HepG2 (cell line): Measurements from ENCODE around the gene PHRF1. TPM values are rescaled to one million over a fixed set of nuclear protein-coding genes. Genes with fewer than 3 reads are reported as not detected.

ENCODE experiments used
- ATAC-seq: fragments of 200-7000 bp; cut with Tn5 transposase; 3 replicates; pipeline ENCODE4 v1.9.1; 2020; ENCODE audit warnings: mild to moderate bottlenecking, moderate library complexity
- BruUV-seq: library from RNA; stranded (reverse); fragments of 400-500 nt; replicated peaks from 2 replicates; lab custom pipeline; 2021; lab: Mats Ljungman, UMichigan
- CTCF ChIA-PET: fragments of 300-600 bp; formaldehyde crosslinking; extraction: SDS; loops from one replicate; lab custom pipeline; 2021; ENCODE audit warnings: low total read pairs, inconsistent platforms, low intra/inter-chr PET ratio; lab: Yijun Ruan, JAX
- POLR2A ChIA-PET: fragments of 350-600 bp; sonication (Branson Sonifier 250); formaldehyde crosslinking; loops from one replicate; lab custom pipeline; 2020; ENCODE audit warnings: antibody characterized with exemption, inconsistent platforms; lab: Yijun Ruan, JAX
- DNase-seq: peaks from one replicate; pipeline ENCODE4 v3.0.0-alpha.2; 2015; ENCODE audit warnings: low spot score
- FAIRE-seq: peaks from 3 replicates; lab custom pipeline; 2011; peaks lifted over from hg19 to GRCh38; lab: Jason Lieb, UNC
- H2AFZ ChIP-seq: one replicate; pipeline ENCODE4 v1.6.1; 2011; ENCODE audit warnings: low read length, inconsistent platforms
- H3K27ac ChIP-seq: fragments of 300-600 bp; 3 replicates; pipeline ENCODE4 v1.8.0; 2011; ENCODE audit warnings: mixed run types, mild to moderate bottlenecking, mixed read lengths, low read length, inconsistent platforms; ENCODE audit not compliant: insufficient read depth; ENCODE audit errors: extremely low read length
- H3K27me3 ChIP-seq, 2 experiments: fragments of 200-600 bp in 1 of 2; 2 replicates in 1 of 2; 3 replicates in 1 of 2; pipeline versions ENCODE4 v1.6.0 to v1.8.0; 2011; ENCODE audit warnings: low read length in 2 of 2, mild to moderate bottlenecking in 2 of 2, moderate library complexity in 2 of 2, inconsistent platforms in 1 of 2; ENCODE audit not compliant: insufficient read depth in 2 of 2, control insufficient read depth in 1 of 2
- H3K36me3 ChIP-seq, 2 experiments: fragments of 200-600 bp in 1 of 2; replicated peaks in 1 of 2; 2 replicates in 1 of 2; 3 replicates in 1 of 2; pipeline versions ENCODE4 v1.5.1 to v1.8.0; 2011; ENCODE audit warnings: low read length in 2 of 2, inconsistent platforms in 1 of 2; ENCODE audit not compliant: insufficient read depth in 2 of 2, control insufficient read depth in 1 of 2
- H3K4me1 ChIP-seq: 2 replicates; pipeline ENCODE4 v1.5.1; 2012; ENCODE audit warnings: low read length, inconsistent platforms; ENCODE audit not compliant: insufficient read depth
- H3K4me2 ChIP-seq: 2 replicates; pipeline ENCODE4 v1.6.0; 2011; ENCODE audit warnings: low read depth, low read length, inconsistent platforms
- H3K4me3 ChIP-seq, 3 experiments: fragments of 200-600 bp in 1 of 3; sonication (generic), shearing (Covaris generic) in 1 of 3; replicated peaks in 1 of 3; 2 replicates each; pipeline ENCODE4 v1.5.1; 2011 to 2016; ENCODE audit warnings: low read length in 3 of 3, inconsistent platforms in 2 of 3, low read depth in 2 of 3, mild to moderate bottlenecking in 2 of 3, control low read depth in 1 of 3, mixed read lengths in 1 of 3; ENCODE audit not compliant: insufficient read depth in 1 of 3
- H3K79me2 ChIP-seq: one replicate; pipeline ENCODE4 v1.6.1; 2011; ENCODE audit warnings: low read length, inconsistent platforms; ENCODE audit not compliant: insufficient read depth
- H3K9ac ChIP-seq: 2 replicates; pipeline ENCODE4 v1.6.0; 2011; ENCODE audit warnings: mild to moderate bottlenecking, low read depth, low read length, inconsistent platforms; ENCODE audit not compliant: insufficient read depth
- H3K9me3 ChIP-seq: 2 replicates; pipeline ENCODE4 v1.5.1; 2012; ENCODE audit warnings: mild to moderate bottlenecking, low read length
- H4K20me1 ChIP-seq: 2 replicates; pipeline ENCODE4 v1.6.0; 2011; ENCODE audit warnings: inconsistent platforms, mild to moderate bottlenecking, low read length, moderate library complexity; ENCODE audit not compliant: insufficient read depth
- AGO2 ChIP-seq: fragments of 200-400 bp; formaldehyde crosslinking; optimal IDR thresholded peaks from 2 replicates; pipeline ENCODE3; 2017; ENCODE audit warnings: mild to moderate bottlenecking, low read depth, low read length, moderate library complexity
- ARNTL ChIP-seq: sonication (generic); formaldehyde crosslinking; IDR thresholded peaks from 2 replicates; pipeline ENCODE4 v1.4.0; 2020; ENCODE audit warnings: mild to moderate bottlenecking, missing genetic modification reagents
- ATF7 ChIP-seq, 2 experiments: fragments of 450-650 bp in 1 of 2; sonication (generic) in 1 of 2; formaldehyde crosslinking in 1 of 2; IDR thresholded peaks; 2 replicates each; pipeline versions ENCODE4 v1.4.0 to v1.6.1; 2016 to 2020; ENCODE audit warnings: antibody characterized with exemption in 1 of 2, mild to moderate bottlenecking in 1 of 2, missing genetic modification reagents in 1 of 2
- KDM5A ChIP-seq: fragments of 200-600 bp; sonication (generic); IDR thresholded peaks from 2 replicates; pipeline ENCODE4 v1.7.0; 2018; ENCODE audit warnings: antibody characterized with exemption, mild to moderate bottlenecking, low read length, borderline replicate concordance
- POLR2A ChIP-seq, 2 experiments: IDR thresholded peaks; 2 replicates each; pipeline ENCODE4 v1.6.1; 2011; ENCODE audit warnings: low read depth in 2 of 2, low read length in 2 of 2, mild to moderate bottlenecking in 1 of 2, moderate library complexity in 1 of 2; ENCODE audit not compliant: insufficient read depth in 1 of 2
- TCF12 ChIP-seq, 2 experiments: fragments of 450-650 bp in 1 of 2; sonication (generic) in 1 of 2; formaldehyde crosslinking in 1 of 2; IDR thresholded peaks; 2 replicates each; pipeline versions ENCODE4 v1.6.1 to v1.8.0; 2017 to 2022; ENCODE audit warnings: antibody characterized with exemption in 1 of 2, mild to moderate bottlenecking in 1 of 2, missing genetic modification reagents in 1 of 2, moderate library complexity in 1 of 2
- ZMYM2 ChIP-seq: sonication (generic); formaldehyde crosslinking; IDR thresholded peaks from 2 replicates; pipeline ENCODE4 v1.8.0; 2022; ENCODE audit warnings: mild to moderate bottlenecking, missing genetic modification reagents
- ZNF230 ChIP-seq: sonication (generic); formaldehyde crosslinking; IDR thresholded peaks from 2 replicates; pipeline ENCODE4 v1.4.0; 2020; ENCODE audit warnings: mild to moderate bottlenecking, missing genetic modification reagents
- WGBS: methylation state at CpG from one replicate; pipeline ENCODE4 v1.1.6; 2017; ENCODE audit warnings: low lambda C conversion rate; 5-methylcytosine and 5-hydroxymethylcytosine counted together
- in situ Hi-C: cut with HindIII; loops from 2 replicates; pipeline ENCODE4 v1.10.0; 2017; ENCODE audit warnings: low pct_unique_long_range_greater_than_20kb; ENCODE audit not compliant: extremely low pct_ligation_motif_present
- intact Hi-C: fragments of 100-400 bp; cut with micrococcal nuclease; formaldehyde crosslinking; loops from one replicate; pipeline ENCODE4 v1.10.0; 2022; ENCODE audit not compliant: unreplicated experiment
- polyA plus RNA-seq, 8 experiments: library from polyadenylated mRNA; depleted of rRNA in 3 of 8; stranded (reverse) in 7 of 8; unstranded in 1 of 8; fragments of >200 nt; fragmentation: Illumina TruSeq in 4 of 8; extraction: Trizol in 4 of 8; gene quantifications; 2 replicates each; pipeline versions ENCODE4 v1.2.1 to v1.2.3, GENCODE V29; 2011 to 2016; ENCODE audit warnings: low read depth in 4 of 8, missing spikeins in 1 of 8, mixed read lengths in 1 of 8; ENCODE audit not compliant: insufficient read depth in 1 of 8
- total RNA-seq, 5 experiments: library from RNA; depleted of rRNA; stranded (reverse); fragments of >200 nt; fragmentation: Illumina TruSeq; extraction: Trizol; gene quantifications; 2 replicates each; pipeline ENCODE4 v1.2.3, GENCODE V29; 2016; ENCODE audit warnings: low read depth in 1 of 5
- TF ChIP-seq, protein P1 (sequence below): sonication (generic); formaldehyde crosslinking; IDR thresholded peaks from 2 replicates; pipeline ENCODE4 v1.5.0; 2020; ENCODE audit warnings: mild to moderate bottlenecking, missing genetic modification reagents
- TF ChIP-seq, protein P2 (sequence below): sonication (generic); formaldehyde crosslinking; IDR thresholded peaks from 2 replicates; pipeline ENCODE4 v1.4.0; 2020; ENCODE audit warnings: missing genetic modification reagents; ENCODE audit errors: not compliant biosample characterization

PHRF1 gene
- total and polyA plus RNA-seq, 2 of the 13 experiments (the other 11 are each of a cell fraction or from before 2014, with no cell fraction given), result 8.2 to 16.7 TPM

DNA sequence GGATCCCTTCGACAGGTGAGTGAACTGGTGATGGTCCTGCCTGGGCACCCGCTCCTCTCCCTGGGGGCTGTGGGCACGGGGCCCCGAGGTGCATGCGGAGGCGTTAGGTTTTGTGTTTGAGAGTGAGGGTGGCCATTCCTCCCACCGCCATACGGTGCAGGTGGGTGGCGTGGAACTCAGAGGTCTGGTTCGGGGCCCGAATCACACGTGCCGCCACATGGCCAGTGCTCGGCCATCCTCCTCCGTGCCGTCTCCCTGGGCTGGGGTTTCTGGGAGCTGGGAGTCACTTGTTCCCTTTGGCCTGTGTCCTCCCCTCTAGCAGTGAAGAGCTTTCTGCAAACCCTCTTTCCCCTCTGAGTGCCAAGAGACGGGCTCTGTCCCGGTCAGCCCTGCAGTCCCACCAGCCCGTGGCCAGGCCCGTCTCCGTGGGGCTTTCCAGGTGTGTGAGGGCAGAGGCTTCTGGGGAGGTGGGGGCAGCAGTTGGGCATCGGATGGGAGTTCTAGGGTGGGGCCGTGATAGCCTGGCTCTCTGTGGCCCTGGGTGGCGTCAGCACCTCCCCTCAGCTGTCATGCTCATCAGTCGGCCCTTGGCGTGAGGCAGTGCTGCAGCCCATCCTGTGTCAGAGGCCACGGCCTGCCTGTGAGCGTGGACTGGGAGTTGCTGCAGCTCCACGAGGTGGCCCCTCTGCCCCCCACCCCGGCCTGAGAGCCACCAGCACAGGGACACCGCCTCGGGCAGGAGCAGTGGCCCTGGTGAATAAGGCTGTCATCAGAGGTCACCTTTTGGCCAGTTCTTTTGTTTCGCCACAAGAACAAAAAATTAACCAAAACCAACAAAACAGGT lies 29.2 kb downstream of the PHRF1 start:
- no peaks in the 10 kb centered on the region for H3K9me3 ChIP-seq
- no peaks in the 10 kb centered on the region for H3K27me3 ChIP-seq
- in situ Hi-C loops (no loop called here), intact Hi-C loops (no loop called here)
- H3K4me3 ChIP-seq, result no peak overlapping the region
- 98% methylated on average over 17 of the region's 33 CpGs for WGBS
- DNase-seq (no peak), ATAC-seq (no peak), FAIRE-seq (no peak)
- H3K9ac ChIP-seq, result no peak overlapping the region
- no peak overlapping the region for H2AFZ ChIP-seq
- H3K36me3 ChIP-seq, result peaks cover 42 to 90% of the 10 kb centered on the region in 2 experiments; a peak in 4 of 5 replicates
- H3K4me1 ChIP-seq, result no peaks in the 10 kb centered on the region
- 0 out of 2 replicates have a peak, but pooled peaks cover 4% of the 10 kb centered on the region for H4K20me1 ChIP-seq
- H3K79me2 ChIP-seq, result no peaks in the 10 kb centered on the region
- CTCF ChIA-PET, result no interaction called here
- no peak overlapping the region for H3K4me2 ChIP-seq
- no TSS peak for BruUV-seq
- POLR2A ChIA-PET, result no interaction called here
- TF ChIP-seq, protein P1, sequence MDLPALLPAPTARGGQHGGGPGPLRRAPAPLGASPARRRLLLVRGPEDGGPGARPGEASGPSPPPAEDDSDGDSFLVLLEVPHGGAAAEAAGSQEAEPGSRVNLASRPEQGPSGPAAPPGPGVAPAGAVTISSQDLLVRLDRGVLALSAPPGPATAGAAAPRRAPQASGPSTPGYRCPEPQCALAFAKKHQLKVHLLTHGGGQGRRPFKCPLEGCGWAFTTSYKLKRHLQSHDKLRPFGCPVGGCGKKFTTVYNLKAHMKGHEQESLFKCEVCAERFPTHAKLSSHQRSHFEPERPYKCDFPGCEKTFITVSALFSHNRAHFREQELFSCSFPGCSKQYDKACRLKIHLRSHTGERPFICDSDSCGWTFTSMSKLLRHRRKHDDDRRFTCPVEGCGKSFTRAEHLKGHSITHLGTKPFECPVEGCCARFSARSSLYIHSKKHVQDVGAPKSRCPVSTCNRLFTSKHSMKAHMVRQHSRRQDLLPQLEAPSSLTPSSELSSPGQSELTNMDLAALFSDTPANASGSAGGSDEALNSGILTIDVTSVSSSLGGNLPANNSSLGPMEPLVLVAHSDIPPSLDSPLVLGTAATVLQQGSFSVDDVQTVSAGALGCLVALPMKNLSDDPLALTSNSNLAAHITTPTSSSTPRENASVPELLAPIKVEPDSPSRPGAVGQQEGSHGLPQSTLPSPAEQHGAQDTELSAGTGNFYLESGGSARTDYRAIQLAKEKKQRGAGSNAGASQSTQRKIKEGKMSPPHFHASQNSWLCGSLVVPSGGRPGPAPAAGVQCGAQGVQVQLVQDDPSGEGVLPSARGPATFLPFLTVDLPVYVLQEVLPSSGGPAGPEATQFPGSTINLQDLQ (CRISPR knock-in tag), result no peak
- 0 out of 4 replicates have a peak, but pooled peaks of 1 of the 2 experiments have one; percentile 22 for TF ChIP-seq POLR2A (IDR thresholded peaks at IDR 0.05; ENCODE audit: insufficient read depth in 1 of 2, low read depth in 2 of 2, low read length in 2 of 2)
- TF ChIP-seq, all 625 proteins: peak for 1
- H3K27ac ChIP-seq, result no peak overlapping the region

- H3K9ac ChIP-seq, result no peak overlapping the region
- H3K9me3 ChIP-seq, result no peaks in the 10 kb centered on the region
- ChIA-PET POLR2A (interaction anchor here (1.3 kb wide), 1 partner anchor 18 kb away, joined by 3 read pairs; no protein-coding TSS in a partner anchor), CTCF (no interaction called here)
- ATAC-seq, result no peak
- intact Hi-C loops (no loop called here), in situ Hi-C loops (no loop called here)
- no CpG with 5 or more reads among the region's 19 CpGs for WGBS
- DNase-seq, result no peak
- H3K4me1 ChIP-seq, result no peaks in the 10 kb centered on the region
- H4K20me1 ChIP-seq, result 0 out of 2 replicates have a peak, but pooled peaks cover 4% of the 10 kb centered on the region
- no peak overlapping the region for H3K4me3 ChIP-seq
- TF ChIP-seq, protein P2, sequence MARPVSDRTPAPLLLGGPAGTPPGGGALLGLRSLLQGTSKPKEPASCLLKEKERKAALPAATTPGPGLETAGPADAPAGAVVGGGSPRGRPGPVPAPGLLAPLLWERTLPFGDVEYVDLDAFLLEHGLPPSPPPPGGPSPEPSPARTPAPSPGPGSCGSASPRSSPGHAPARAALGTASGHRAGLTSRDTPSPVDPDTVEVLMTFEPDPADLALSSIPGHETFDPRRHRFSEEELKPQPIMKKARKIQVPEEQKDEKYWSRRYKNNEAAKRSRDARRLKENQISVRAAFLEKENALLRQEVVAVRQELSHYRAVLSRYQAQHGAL, result no peak
- TF ChIP-seq ARNTL (no peak), TCF12 (IDR thresholded peaks at IDR 0.05) (no peak), TCF12 (CRISPR knock-in tag; IDR thresholded peaks at IDR 0.05) (no peak), ZMYM2 (no peak), AGO2 (peak; percentile 42), KDM5A (no peak), ATF7 (IDR thresholded peaks at IDR 0.05) (0 out of 2 replicates have a peak, but pooled peaks have one; percentile 32), ATF7 (CRISPR knock-in tag; IDR thresholded peaks at IDR 0.05) (no peak), ZNF230 (no peak)
- no peak overlapping the region for H2AFZ ChIP-seq
- peaks cover 49 to 93% of the 10 kb centered on the region in 2 experiments; a peak in 4 of 5 replicates for H3K36me3 ChIP-seq
- no peak overlapping the region for H3K4me2 ChIP-seq
- H3K79me2 ChIP-seq, result no peaks in the 10 kb centered on the region
- H3K27ac ChIP-seq, result no peak overlapping the region
- FAIRE-seq, result no peak
- no peaks in the 10 kb centered on the region for H3K27me3 ChIP-seq
- BruUV-seq, result no TSS peak
Measured at GRCh38 chr11:606245-606644, 30.0 kb downstream of the PHRF1 start.
